Heart left ventricle (tissue), 16 donors: ENCODE results near the gene CRYBG1. TPM values are rescaled to one million over a fixed set of nuclear protein-coding genes. Genes with fewer than 3 reads are reported as not detected.

Experiments used
- ATAC-seq, 4 donors: fragments of 200-7000 bp; cut with Tn5 transposase; one replicate each; pipeline ENCODE4 v1.9.1; 2020 to 2022; ENCODE audit warnings: moderate library complexity in 4 of 4, mild to moderate bottlenecking in 3 of 4, moderate number of reproducible peaks in 1 of 4
- DNase-seq, 5 donors: peaks; one replicate each; pipeline ENCODE4 v3.0.0-alpha.2; 2020
- H3K27ac ChIP-seq, 12 donors: fragments of 200-600 bp; sonication (generic) in 4 of 12; one replicate each; pipeline versions ENCODE4 v1.5.0 to v1.8.0; 2016 to 2022; ENCODE audit warnings: mild to moderate bottlenecking in 2 of 12
- H3K27me3 ChIP-seq, 9 donors: fragments of 200-600 bp; sonication (generic) in 2 of 9; one replicate each; pipeline versions ENCODE4 v1.5.1 to v1.8.0; 2016 to 2022; ENCODE audit warnings: mild to moderate bottlenecking in 3 of 9
- H3K36me3 ChIP-seq, 9 donors: fragments of 200-600 bp; sonication (generic) in 2 of 9; one replicate each; pipeline versions ENCODE4 v1.5.0 to v1.8.0; 2018 to 2022; ENCODE audit warnings: mild to moderate bottlenecking in 2 of 9
- H3K4me1 ChIP-seq, 12 donors: fragments of 200-600 bp; sonication (generic) in 4 of 12; one replicate each; pipeline versions ENCODE4 v1.5.0 to v1.8.0; 2016 to 2022; ENCODE audit warnings: mild to moderate bottlenecking in 3 of 12
- H3K4me3 ChIP-seq, 12 donors: fragments of 200-600 bp; sonication (generic) in 4 of 12; one replicate each; pipeline versions ENCODE4 v1.5.0 to v1.8.0; 2017 to 2022; ENCODE audit warnings: mild to moderate bottlenecking in 9 of 12, moderate library complexity in 4 of 12
- H3K9me3 ChIP-seq, 12 donors: fragments of 200-600 bp; sonication (generic) in 4 of 12; one replicate each; pipeline versions ENCODE4 v1.5.0 to v1.8.0; 2016 to 2022; ENCODE audit warnings: mild to moderate bottlenecking in 1 of 12
- CTCF ChIP-seq, 12 donors: fragments of 200-600 bp; sonication (generic) in 4 of 12; IDR thresholded peaks; one replicate each; pipeline versions ENCODE4 v1.5.0 to v1.8.0; 2018 to 2022; ENCODE audit warnings: antibody characterized with exemption in 12 of 12, mild to moderate bottlenecking in 5 of 12
- POLR2A ChIP-seq, 2 donors: fragments of 450-650 bp; IDR thresholded peaks; one replicate each; pipeline ENCODE4 v1.6.1; 2017; ENCODE audit warnings: antibody characterized with exemption in 2 of 2, mild to moderate bottlenecking in 2 of 2, moderate library complexity in 2 of 2
- WGBS, 4 donors: extraction: QIAGEN DNeasy Blood & Tissue Kit in 2 of 4; methylation state at CpG; one replicate each; pipeline versions ENCODE4 v1.1.5 to v1.1.7; 2013 to 2018; 5-methylcytosine and 5-hydroxymethylcytosine counted together
- intact Hi-C, 10 donors: fragments of 100-400 bp; cut with DNase I; formaldehyde crosslinking; loops; one replicate each; pipeline versions ENCODE4 v1.11.1 to v1.14.2; 2022
- polyA plus RNA-seq, 2 donors: library from polyadenylated mRNA; stranded (reverse); fragments of 200-250 nt; gene quantifications; one replicate each; pipeline ENCODE4 v1.2.3, GENCODE V29; 2013
- total RNA-seq, 9 donors: library from RNA; depleted of rRNA in 2 of 9; stranded (reverse); fragments of >200 nt in 2 of 9; fragmentation: NEBNext Ultra II Directional in 3 of 9; extraction: Animal tissue kit (Norgen Biotek cat#: 25700) in 3 of 9; gene quantifications; one replicate each; pipeline versions ENCODE4 v1.1.0 to v1.2.4, GENCODE V29; 2016 to 2023
- donor health status: ischemic (EF 13 %, LVEDD 7.1; RV severe dilation, severe dysfunction).
- donor health status: healthy with polysubstance abuse.
- donor health status: DM: no; HTN: yes; CAD: no.
- donor health status: DM: no; HTN: no; CAD: no.
- donor health status: ischemic (EF 25% LVEDD 6.9; RV normal size, moderate dysfunction).
- donor health status: ischemic (EF 25% LVEDD 5.7; RV mildly dilated, moderate dysfunction).
- donor health status: healthy.
- donor health status: DM: yes; HTN: yes; CAD: no.
- donor health status: ischemic (EF 35%, LVEDD 5.7; RV mildly dilated, moderate dysfunction).
- donor health status: nonischemic (EF 11% LVEDD 7.7; RV severe dilation, severe dysfunction).
- donor health status: DM: yes; HTN: yes; CAD: no.
- donor health status: PGD.
- donor health status: ischemic (EF 29% LVEDD 5.4; RV normal size, mild dysfunction).
- donor health status: nonischemic (EF 23%, LVEDD 6.1; RV moderate dilation, normal function).

Gene CRYBG1
- total and polyA plus RNA-seq, 11 donors = 0.42 to 17.7 (median 1.5) TPM

GRCh38 chr6:106411056-106411455, 50.5 kb downstream of the CRYBG1 start:
- H3K4me3 ChIP-seq = no peak overlapping the region
- peaks cover 0 to 9% (median 0%) of the 10 kb centered on the region in 12 donors for H3K9me3 ChIP-seq
- TF ChIP-seq POLR2A (IDR thresholded peaks at IDR 0.05) (no peak), CTCF (IDR thresholded peaks at IDR 0.05) (no peak)
- peaks cover 0 to 2% (median 0%) of the 10 kb centered on the region in 9 donors for H3K27me3 ChIP-seq
- intact Hi-C loops = no loop called here
- H3K27ac ChIP-seq = no peak overlapping the region
- DNase-seq = no peak
- H3K36me3 ChIP-seq = no peaks in the 10 kb centered on the region
- ATAC-seq = no peak
- WGBS, 4 donors = 77 to 82% (median 81%) methylated on average over 3 of the region's 3 CpGs
- H3K4me1 ChIP-seq = no peaks in the 10 kb centered on the region

GRCh38 chr6:106411643-106412200, 51.2 kb downstream of the CRYBG1 start:
- WGBS, 4 donors = 76 to 87% (median 79%) methylated on average over 6 of the region's 6 CpGs
- ATAC-seq (no peak), DNase-seq (no peak)
- H3K27me3 ChIP-seq = peaks cover 0 to 2% (median 0%) of the 10 kb centered on the region in 9 donors
- TF ChIP-seq CTCF (IDR thresholded peaks at IDR 0.05) (no peak), POLR2A (IDR thresholded peaks at IDR 0.05) (no peak)
- H3K27ac ChIP-seq = no peak overlapping the region
- no peaks in the 10 kb centered on the region for H3K4me1 ChIP-seq
- no peaks in the 10 kb centered on the region for H3K36me3 ChIP-seq
- H3K4me3 ChIP-seq = no peak overlapping the region
- intact Hi-C loops = no loop called here
- peaks cover 0 to 9% (median 0%) of the 10 kb centered on the region in 12 donors for H3K9me3 ChIP-seq

GRCh38 chr6:106413016-106413415, 52.5 kb downstream of the CRYBG1 start:
- Histone ChIP-seq H3K4me1 (no peaks in the 10 kb centered on the region), H3K9me3 (peaks cover 0 to 1% (median 0%) of the 10 kb centered on the region in 12 donors), H3K4me3 (no peak overlapping the region), H3K27me3 (peaks cover 0 to 5% (median 0%) of the 10 kb centered on the region in 9 donors), H3K36me3 (no peaks in the 10 kb centered on the region), H3K27ac (no peak overlapping the region)
- TF ChIP-seq CTCF (IDR thresholded peaks at IDR 0.05) (no peak), POLR2A (IDR thresholded peaks at IDR 0.05) (no peak)
- no peak for DNase-seq
- intact Hi-C loops = no loop called here
- ATAC-seq = no peak

GRCh38 chr6:106413722-106414121, 53.2 kb downstream of the CRYBG1 start:
- no peak for DNase-seq
- Histone ChIP-seq H3K4me3 (no peak overlapping the region), H3K27ac (no peak overlapping the region), H3K27me3 (peaks cover 0 to 5% (median 0%) of the 10 kb centered on the region in 9 donors), H3K4me1 (no peaks in the 10 kb centered on the region), H3K36me3 (no peaks in the 10 kb centered on the region), H3K9me3 (no peaks in the 10 kb centered on the region)
- intact Hi-C loops = no loop called here
- no peak for ATAC-seq
- 36 to 52% (median 46%) methylated on average over 2 of the region's 2 CpGs for WGBS, 4 donors
- no peak for TF ChIP-seq POLR2A (IDR thresholded peaks at IDR 0.05)
- no peak for TF ChIP-seq CTCF (IDR thresholded peaks at IDR 0.05)
